Transverse colon (tissue), 4 donors: ENCODE measurements around the gene UBTF. TPM values are rescaled to one million over a fixed set of nuclear protein-coding genes. Genes with fewer than 3 reads are reported as not detected.
A peak's percentile ranks its signal among the peaks of the same experiment; 100 is the strongest.

Source experiments
- DNase-seq: peaks from one replicate; pipeline ENCODE4 v3.0.0-alpha.2; 2019
- H3K27ac ChIP-seq, 4 donors: fragments of 200-600 bp; sonication (generic); 2 replicates each; pipeline ENCODE4 v1.5.1; 2016 to 2018; ENCODE audit warnings: inconsistent platforms in 4 of 4
- H3K27me3 ChIP-seq: fragments of 200-600 bp; sonication (generic); 2 replicates; pipeline ENCODE4 v1.5.1; 2017; ENCODE audit warnings: inconsistent platforms
- H3K36me3 ChIP-seq, 4 donors: fragments of 200-600 bp; sonication (generic); 2 replicates each; pipeline ENCODE4 v1.5.1; 2017 to 2019; ENCODE audit warnings: inconsistent platforms in 4 of 4
- H3K4me1 ChIP-seq, 4 donors: fragments of 200-600 bp; sonication (generic); 2 replicates each; pipeline ENCODE4 v1.5.1; 2017 to 2020; ENCODE audit warnings: inconsistent platforms in 4 of 4
- H3K4me3 ChIP-seq, 4 donors: fragments of 200-600 bp; sonication (generic); 1 replicate in 1 of 4; 2 replicates in 3 of 4; pipeline versions ENCODE4 v1.5.1 to v1.6.1; 2017 to 2019; ENCODE audit warnings: inconsistent platforms in 4 of 4
- H3K9me3 ChIP-seq, 2 donors: fragments of 200-600 bp; sonication (generic); 2 replicates each; pipeline ENCODE4 v1.5.1; 2017 to 2019; ENCODE audit warnings: inconsistent platforms in 2 of 2
- CTCF ChIP-seq, 5 experiments: fragments of 200-600 bp in 3 of 5; fragments of 450-650 bp in 2 of 5; sonication (generic) in 3 of 5; IDR thresholded peaks; 1 replicate in 2 of 5; 2 replicates in 3 of 5; pipeline ENCODE4 v1.5.1; 2016 to 2017; ENCODE audit warnings: antibody characterized with exemption in 5 of 5, inconsistent platforms in 3 of 5, mild to moderate bottlenecking in 2 of 5, moderate library complexity in 1 of 5
- EP300 ChIP-seq: sonication (generic); formaldehyde crosslinking; IDR thresholded peaks from one replicate; pipeline ENCODE4 v1.6.1; 2017; ENCODE audit warnings: antibody characterized with exemption, low read depth
- POLR2A ChIP-seq: fragments of 450-650 bp; IDR thresholded peaks from one replicate; pipeline ENCODE4 v1.6.1; 2016; ENCODE audit warnings: antibody characterized with exemption, mild to moderate bottlenecking, moderate library complexity
- POLR2AphosphoS5 ChIP-seq, 3 donors: sonication (generic); formaldehyde crosslinking; IDR thresholded peaks; one replicate each; pipeline ENCODE4 v1.6.1; 2016; ENCODE audit warnings: antibody characterized with exemption in 3 of 3
- WGBS, 2 donors: methylation state at CpG; one replicate each; pipeline ENCODE4 v1.1.5; 2018; ENCODE audit warnings: low coverage in 1 of 2; 5-methylcytosine and 5-hydroxymethylcytosine counted together
- in situ Hi-C, 4 donors: fragments of 200-750 bp; cut with MboI; loops; one replicate each; pipeline versions ENCODE4 v1.15.0 to v1.15.1; 2017; ENCODE audit warnings: low sequenced_read_pairs in 3 of 4, low pct_ligation_motif_present in 1 of 4, low pct_unique_long_range_greater_than_20kb in 1 of 4
- intact Hi-C: fragments of 100-400 bp; cut with DNase I; formaldehyde crosslinking; loops from one replicate; pipeline ENCODE4 v1.15.1; 2023; ENCODE audit warnings: low total_unique reads
- total RNA-seq, 4 donors: library from RNA; depleted of rRNA; stranded (reverse); fragments of >200 nt; gene quantifications; one replicate each; pipeline ENCODE4 v1.1.0, GENCODE V29; 2016

UBTF gene
- total RNA-seq, 4 donors from 2014 or later = 49.4 to 61.6 (median 60.4) TPM

- in situ Hi-C loops = no loop called here
- Histone ChIP-seq H3K4me1 (peaks cover 10 to 32% (median 23%) of the 10 kb centered on the region in 4 donors), H3K36me3 (peaks cover 0 to 20% (median 7%) of the 10 kb centered on the region in 4 donors), H3K27me3 (no peaks in the 10 kb centered on the region), H3K27ac (peak overlapping the region in 3 of 4 donors; percentile 97 to 100 (median 100)), H3K4me3 (no peak overlapping the region), H3K9me3 (no peaks in the 10 kb centered on the region)
- no peak for TF ChIP-seq EP300
- no peak for TF ChIP-seq POLR2A
- TF ChIP-seq POLR2AphosphoS5 (IDR thresholded peaks at IDR 0.05) = no peak
- TF ChIP-seq CTCF (IDR thresholded peaks at IDR 0.05) = no peak
- intact Hi-C loops = loop anchor here (10.0 kb wide), 1 partner anchor 1992 kb away; no protein-coding TSS in a partner anchor
- DNase-seq = no peak
- 60 to 93% methylated on average over 1 to 15 of the region's 15 CpGs for WGBS, 2 donors
Measured at GRCh38 chr17:44197107-44197506, 22.4 kb downstream of the UBTF start.

GRCh38 chr17:44193326-44194084 lies 26.0 kb downstream of the UBTF start:
- in situ Hi-C loops = no loop called here

GRCh38 chr17:44192750-44193149 lies 26.7 kb downstream of the UBTF start:
- TF ChIP-seq POLR2A = no peak
- no peak for TF ChIP-seq EP300
- H3K4me3 ChIP-seq = no peak overlapping the region
- peaks cover 4 to 30% (median 24%) of the 10 kb centered on the region in 4 donors for H3K4me1 ChIP-seq
- intact Hi-C loops (loop anchor here (10.0 kb wide), 1 partner anchor 1988 kb away; no protein-coding TSS in a partner anchor), in situ Hi-C loops (no loop called here)
- 87% methylated on average over 5 of the region's 5 CpGs; no CpG with 5 or more reads in 1 of the 2 donors for WGBS, 2 donors
- H3K36me3 ChIP-seq = peaks cover 0 to 26% (median 7%) of the 10 kb centered on the region in 4 donors
- DNase-seq = no peak
- peak overlapping the region; percentile 59 to 69 (median 60) for H3K27ac ChIP-seq
- no peaks in the 10 kb centered on the region for H3K27me3 ChIP-seq
- H3K9me3 ChIP-seq = no peaks in the 10 kb centered on the region

More at GRCh38 chr17:44193326-44194084, 26.0 kb downstream of the UBTF start:
- Histone ChIP-seq H3K36me3 (peaks cover 0 to 26% (median 7%) of the 10 kb centered on the region in 4 donors), H3K4me1 (peaks cover 10 to 29% (median 25%) of the 10 kb centered on the region in 4 donors), H3K27ac (peak overlapping the region in 2 of 4 donors; percentile 59), H3K4me3 (no peak overlapping the region), H3K9me3 (no peaks in the 10 kb centered on the region), H3K27me3 (no peaks in the 10 kb centered on the region)
- intact Hi-C loops = loop anchor here (10.0 kb wide), 1 partner anchor 1989 kb away; no protein-coding TSS in a partner anchor
- DNase-seq = no peak
- 91% methylated on average over 14 of the region's 14 CpGs; no CpG with 5 or more reads in 1 of the 2 donors for WGBS, 2 donors
- TF ChIP-seq CTCF (IDR thresholded peaks at IDR 0.05) = no peak
- no peak for TF ChIP-seq EP300
- TF ChIP-seq POLR2A = no peak
- TF ChIP-seq POLR2AphosphoS5 (IDR thresholded peaks at IDR 0.05) = no peak

- no peaks in the 10 kb centered on the region for H3K27me3 ChIP-seq
- peak overlapping the region; percentile 59 to 69 (median 60) for H3K27ac ChIP-seq
- peaks cover 0 to 26% (median 22%) of the 10 kb centered on the region in 4 donors for H3K4me1 ChIP-seq
- peaks cover 0 to 26% (median 7%) of the 10 kb centered on the region in 4 donors for H3K36me3 ChIP-seq
- peak; percentile 67 for DNase-seq
- intact Hi-C loops = loop anchor here (10.0 kb wide), 1 partner anchor 1987 kb away; no protein-coding TSS in a partner anchor
- H3K9me3 ChIP-seq = no peaks in the 10 kb centered on the region
- in situ Hi-C loops = no loop called here
- WGBS, 2 donors = 62% methylated on average over 7 of the region's 7 CpGs; no CpG with 5 or more reads in 1 of the 2 donors
- no peak overlapping the region for H3K4me3 ChIP-seq
- TF ChIP-seq POLR2AphosphoS5 (IDR thresholded peaks at IDR 0.05) = peak in 2 of 3 donors; percentile 20 to 35
- TF ChIP-seq POLR2A = peak; percentile 55
- TF ChIP-seq EP300 = no peak
Measured at GRCh38 chr17:44191941-44192496, 27.5 kb downstream of the UBTF start.

- DNase-seq = no peak
- WGBS, 2 donors = 81% methylated on average over 5 of the region's 5 CpGs; no CpG with 5 or more reads in 1 of the 2 donors
- peaks cover 0 to 26% (median 7%) of the 10 kb centered on the region in 4 donors for H3K36me3 ChIP-seq
- no peaks in the 10 kb centered on the region for H3K27me3 ChIP-seq
- no peak overlapping the region for H3K4me3 ChIP-seq
- no peaks in the 10 kb centered on the region for H3K9me3 ChIP-seq
- H3K27ac ChIP-seq = peak overlapping the region in 3 of 4 donors; percentile 59 to 69 (median 59)
- in situ Hi-C loops = no loop called here
- peaks cover 0 to 24% (median 22%) of the 10 kb centered on the region in 4 donors for H3K4me1 ChIP-seq
- intact Hi-C loops = loop anchor here (10.0 kb wide), 1 partner anchor 1987 kb away; no protein-coding TSS in a partner anchor
- no peak for TF ChIP-seq EP300
- no peak for TF ChIP-seq CTCF (IDR thresholded peaks at IDR 0.05)
- no peak for TF ChIP-seq POLR2A
- TF ChIP-seq POLR2AphosphoS5 (IDR thresholded peaks at IDR 0.05) = no peak
Measured at GRCh38 chr17:44191369-44191768, 28.1 kb downstream of the UBTF start.
